Measurements from ENCODE around the gene PIP5K1B. TPM values are rescaled to one million over a fixed set of nuclear protein-coding genes. Genes with fewer than 3 reads are reported as not detected.

PIP5K1B gene
- total and polyA plus RNA-seq, 4 donors = 0.09 to 30.9 (median 0.29) TPM

DNA sequence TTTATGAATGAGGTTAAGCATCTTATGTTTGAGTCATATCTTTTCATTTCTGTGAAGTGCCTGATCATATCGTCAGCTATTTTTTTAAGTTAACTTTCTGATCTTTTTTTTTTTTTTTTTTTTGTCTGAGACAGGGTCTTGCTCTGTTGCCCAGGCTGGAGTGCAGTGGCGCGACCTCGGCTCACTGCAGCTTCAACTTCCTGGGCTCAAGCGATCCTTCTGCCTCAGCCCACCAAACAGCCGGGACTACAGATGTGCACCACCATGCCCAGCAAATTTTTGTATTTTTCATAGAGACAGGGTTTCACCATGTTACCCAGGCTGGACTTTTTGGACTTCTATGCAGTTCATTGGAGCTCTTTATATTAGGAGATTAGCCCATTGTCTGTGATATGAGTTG, 168.1 kb downstream of the PIP5K1B start:
- Histone ChIP-seq H3K9ac (ENCODE audit: low read depth in 1 of 2, low read length in 2 of 2) (no peak overlapping the region), H3K36me3 (ENCODE audit: control insufficient read depth in 4 of 4, insufficient read depth in 3 of 4, low read depth in 1 of 4, low read length in 3 of 4) (no peaks in the 10 kb centered on the region), H3K4me1 (ENCODE audit: control insufficient read depth in 4 of 4, insufficient read depth in 4 of 4, low read length in 3 of 4) (no peaks in the 10 kb centered on the region), H3K27me3 (ENCODE audit: control insufficient read depth in 4 of 4, insufficient read depth in 4 of 4, low read length in 3 of 4) (peaks cover 0 to 5% (median 2%) of the 10 kb centered on the region in 4 donors), H3K27ac (ENCODE audit: low read depth in 1 of 2, low read length in 2 of 2) (no peak overlapping the region), H3K9me3 (ENCODE audit: control insufficient read depth in 4 of 4, low read length in 3 of 4) (no peaks in the 10 kb centered on the region), H3K4me3 (ENCODE audit: low read depth in 1 of 3, low read length in 3 of 3) (no peak overlapping the region)
- TF ChIP-seq, protein P1, sequence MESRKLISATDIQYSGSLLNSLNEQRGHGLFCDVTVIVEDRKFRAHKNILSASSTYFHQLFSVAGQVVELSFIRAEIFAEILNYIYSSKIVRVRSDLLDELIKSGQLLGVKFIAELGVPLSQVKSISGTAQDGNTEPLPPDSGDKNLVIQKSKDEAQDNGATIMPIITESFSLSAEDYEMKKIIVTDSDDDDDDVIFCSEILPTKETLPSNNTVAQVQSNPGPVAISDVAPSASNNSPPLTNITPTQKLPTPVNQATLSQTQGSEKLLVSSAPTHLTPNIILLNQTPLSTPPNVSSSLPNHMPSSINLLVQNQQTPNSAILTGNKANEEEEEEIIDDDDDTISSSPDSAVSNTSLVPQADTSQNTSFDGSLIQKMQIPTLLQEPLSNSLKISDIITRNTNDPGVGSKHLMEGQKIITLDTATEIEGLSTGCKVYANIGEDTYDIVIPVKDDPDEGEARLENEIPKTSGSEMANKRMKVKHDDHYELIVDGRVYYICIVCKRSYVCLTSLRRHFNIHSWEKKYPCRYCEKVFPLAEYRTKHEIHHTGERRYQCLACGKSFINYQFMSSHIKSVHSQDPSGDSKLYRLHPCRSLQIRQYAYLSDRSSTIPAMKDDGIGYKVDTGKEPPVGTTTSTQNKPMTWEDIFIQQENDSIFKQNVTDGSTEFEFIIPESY (IDR thresholded peaks at IDR 0.05) = no peak
- TF ChIP-seq, protein P2, sequence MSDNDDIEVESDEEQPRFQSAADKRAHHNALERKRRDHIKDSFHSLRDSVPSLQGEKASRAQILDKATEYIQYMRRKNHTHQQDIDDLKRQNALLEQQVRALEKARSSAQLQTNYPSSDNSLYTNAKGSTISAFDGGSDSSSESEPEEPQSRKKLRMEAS (IDR thresholded peaks at IDR 0.05) = no peak
- TF ChIP-seq EGR1 (IDR thresholded peaks at IDR 0.05; ENCODE audit: low read depth in 2 of 2) (no peak), YY1 (IDR thresholded peaks at IDR 0.05) (no peak), RAD21 (IDR thresholded peaks at IDR 0.05) (no peak), GABPA (IDR thresholded peaks at IDR 0.05 in 1 of 2, conservative IDR thresholded peaks at IDR 0.05 in 1 of 2) (no peak), HNF4A (conservative IDR thresholded peaks at IDR 0.05) (no peak), SP1 (IDR thresholded peaks at IDR 0.05) (no peak), NR2F2 (IDR thresholded peaks at IDR 0.05) (no peak), TAF1 (conservative IDR thresholded peaks at IDR 0.05) (no peak), FOXA1 (IDR thresholded peaks at IDR 0.05) (no peak), RXRA (IDR thresholded peaks at IDR 0.05) (no peak)
- TF ChIP-seq, protein P3, sequence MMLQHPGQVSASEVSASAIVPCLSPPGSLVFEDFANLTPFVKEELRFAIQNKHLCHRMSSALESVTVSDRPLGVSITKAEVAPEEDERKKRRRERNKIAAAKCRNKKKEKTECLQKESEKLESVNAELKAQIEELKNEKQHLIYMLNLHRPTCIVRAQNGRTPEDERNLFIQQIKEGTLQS (IDR thresholded peaks at IDR 0.05) = no peak
- 91% methylated on average over 6 of the region's 6 CpGs for WGBS
- no peak for DNase-seq (ENCODE audit: low spot score)

DNA sequence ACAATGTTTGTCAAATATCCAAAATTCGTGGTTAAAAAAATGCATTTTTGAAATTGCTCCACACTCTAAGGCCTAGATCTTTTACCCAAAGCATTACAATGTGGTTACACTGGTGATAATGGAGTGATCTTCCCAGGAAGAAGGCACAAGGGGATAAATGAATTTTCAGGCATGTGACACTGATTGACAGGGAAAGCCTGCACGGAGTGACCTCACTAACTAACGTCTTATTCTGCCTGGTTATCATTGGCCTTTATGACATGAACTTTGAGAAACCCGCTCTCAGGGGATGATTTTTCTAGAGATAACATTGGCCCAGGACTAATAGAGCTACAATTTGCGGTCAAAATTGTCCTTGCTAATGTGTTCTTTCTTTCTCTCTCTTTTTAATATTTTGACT, 171.2 kb downstream of the PIP5K1B start:
- 67% methylated on average over 5 of the region's 5 CpGs for WGBS

More for the DNA sequence above, 171.2 kb downstream of the PIP5K1B start:
- Histone ChIP-seq H3K36me3 (ENCODE audit: control insufficient read depth in 4 of 4, insufficient read depth in 3 of 4, low read depth in 1 of 4, low read length in 3 of 4) (no peaks in the 10 kb centered on the region), H3K9me3 (ENCODE audit: control insufficient read depth in 4 of 4, low read length in 3 of 4) (no peaks in the 10 kb centered on the region), H3K27me3 (ENCODE audit: control insufficient read depth in 4 of 4, insufficient read depth in 4 of 4, low read length in 3 of 4) (no peaks in the 10 kb centered on the region), H3K4me1 (ENCODE audit: control insufficient read depth in 4 of 4, insufficient read depth in 4 of 4, low read length in 3 of 4) (no peaks in the 10 kb centered on the region), H3K4me3 (ENCODE audit: low read depth in 1 of 3, low read length in 3 of 3) (no peak overlapping the region), H3K27ac (ENCODE audit: low read depth in 1 of 2, low read length in 2 of 2) (no peak overlapping the region), H3K9ac (ENCODE audit: low read depth in 1 of 2, low read length in 2 of 2) (no peak overlapping the region)
- TF ChIP-seq TAF1 (conservative IDR thresholded peaks at IDR 0.05) (no peak), EGR1 (IDR thresholded peaks at IDR 0.05; ENCODE audit: low read depth in 2 of 2) (no peak), NR2F2 (IDR thresholded peaks at IDR 0.05) (no peak), FOXA2 (IDR thresholded peaks at IDR 0.05) (no peak), SP1 (IDR thresholded peaks at IDR 0.05) (no peak), FOXA1 (IDR thresholded peaks at IDR 0.05) (no peak), RXRA (IDR thresholded peaks at IDR 0.05) (no peak), REST (IDR thresholded peaks at IDR 0.05) (no peak), YY1 (IDR thresholded peaks at IDR 0.05) (no peak), HNF4A (conservative IDR thresholded peaks at IDR 0.05) (no peak), GABPA (IDR thresholded peaks at IDR 0.05 in 1 of 2, conservative IDR thresholded peaks at IDR 0.05 in 1 of 2) (no peak), RAD21 (IDR thresholded peaks at IDR 0.05) (no peak)
- TF ChIP-seq, protein P4, sequence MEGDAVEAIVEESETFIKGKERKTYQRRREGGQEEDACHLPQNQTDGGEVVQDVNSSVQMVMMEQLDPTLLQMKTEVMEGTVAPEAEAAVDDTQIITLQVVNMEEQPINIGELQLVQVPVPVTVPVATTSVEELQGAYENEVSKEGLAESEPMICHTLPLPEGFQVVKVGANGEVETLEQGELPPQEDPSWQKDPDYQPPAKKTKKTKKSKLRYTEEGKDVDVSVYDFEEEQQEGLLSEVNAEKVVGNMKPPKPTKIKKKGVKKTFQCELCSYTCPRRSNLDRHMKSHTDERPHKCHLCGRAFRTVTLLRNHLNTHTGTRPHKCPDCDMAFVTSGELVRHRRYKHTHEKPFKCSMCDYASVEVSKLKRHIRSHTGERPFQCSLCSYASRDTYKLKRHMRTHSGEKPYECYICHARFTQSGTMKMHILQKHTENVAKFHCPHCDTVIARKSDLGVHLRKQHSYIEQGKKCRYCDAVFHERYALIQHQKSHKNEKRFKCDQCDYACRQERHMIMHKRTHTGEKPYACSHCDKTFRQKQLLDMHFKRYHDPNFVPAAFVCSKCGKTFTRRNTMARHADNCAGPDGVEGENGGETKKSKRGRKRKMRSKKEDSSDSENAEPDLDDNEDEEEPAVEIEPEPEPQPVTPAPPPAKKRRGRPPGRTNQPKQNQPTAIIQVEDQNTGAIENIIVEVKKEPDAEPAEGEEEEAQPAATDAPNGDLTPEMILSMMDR (IDR thresholded peaks at IDR 0.05; ENCODE audit: low read depth, low read length, missing input control) = no peak
- TF ChIP-seq, protein P1 (IDR thresholded peaks at IDR 0.05) = no peak
- TF ChIP-seq, protein P3 (IDR thresholded peaks at IDR 0.05) = no peak
- DNase-seq (ENCODE audit: low spot score) = no peak
